ENCODE data around the gene GDF7. TPM values are rescaled to one million over a fixed set of nuclear protein-coding genes. Genes with fewer than 3 reads are reported as not detected.
A peak's percentile ranks its signal among the peaks of the same experiment; 100 is the strongest.

The GDF7 gene
- total and polyA plus RNA-seq, 12 donors = 0.10 to 1.2 (median 0.58) TPM

DNA sequence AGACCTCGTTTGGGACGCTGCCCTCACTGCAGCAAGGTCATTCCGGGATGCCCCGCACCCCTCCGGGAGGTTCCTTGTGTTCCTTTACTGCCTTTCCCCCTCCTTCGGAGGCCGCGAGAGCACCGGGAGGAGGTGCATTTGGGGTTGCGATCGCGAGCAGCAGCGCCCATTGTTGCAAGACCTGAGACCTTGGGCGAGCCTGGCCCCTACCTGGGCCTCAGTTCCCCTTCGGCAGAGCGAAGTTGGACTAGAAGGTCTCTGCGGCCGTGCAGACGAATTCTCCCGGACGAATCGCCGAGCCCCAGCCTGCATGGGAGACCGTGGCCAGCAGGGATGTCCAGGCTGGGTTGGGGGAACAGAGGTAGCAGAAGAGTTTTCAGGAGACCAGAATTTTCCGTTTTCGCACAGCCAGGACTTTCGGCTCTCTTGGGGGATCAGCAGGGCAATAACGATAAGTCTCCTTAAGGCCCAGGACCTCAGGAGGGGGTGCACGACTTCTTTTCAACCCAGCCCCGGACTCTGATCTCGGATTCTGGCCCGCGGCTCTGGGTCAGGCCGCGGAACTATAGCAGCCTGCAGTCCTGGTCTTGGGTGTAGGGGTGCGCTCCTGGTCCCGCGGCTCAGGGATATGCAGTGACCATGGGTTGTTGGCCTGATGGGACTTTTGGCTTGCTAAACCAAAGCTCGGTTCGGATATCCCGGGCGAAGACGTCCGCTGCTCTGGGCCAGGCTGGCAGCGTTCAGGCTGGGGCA, 2.8 kb downstream of the GDF7 start:
- peak overlapping the region in 1 of 10 donors; percentile 22 for H3K4me3 ChIP-seq
- H3K27ac ChIP-seq = no peak overlapping the region
- DNase-seq (no peak), ATAC-seq (no peak)
- TF ChIP-seq CTCF (IDR thresholded peaks at IDR 0.05) = no peak
- peaks cover 37 to 98% (median 94%) of the 10 kb centered on the region in 7 donors for H3K27me3 ChIP-seq
- H3K9me3 ChIP-seq = no peaks in the 10 kb centered on the region
- 34 to 37% methylated on average over 45 of the region's 45 CpGs for WGBS, 2 donors
- peaks cover 0 to 48% (median 23%) of the 10 kb centered on the region in 9 donors for H3K4me1 ChIP-seq
- intact Hi-C loops (cut with DNase I) = loop anchor here in 3 of 10 donors (10.0 kb wide), 2 partner anchors 155 to 445 kb away; partner anchors contain the start of gene LDAH (in 1 of the 3)
- no peaks in the 10 kb centered on the region for H3K36me3 ChIP-seq

GRCh38 chr2:20670315-20671035, 3.5 kb downstream of the GDF7 start:
- peaks cover 32 to 93% (median 86%) of the 10 kb centered on the region in 7 donors for H3K27me3 ChIP-seq
- intact Hi-C loops (cut with DNase I) = no loop called here
- H3K27ac ChIP-seq = no peak overlapping the region
- WGBS, 2 donors = 15 to 23% methylated on average over 82 to 83 of the region's 83 CpGs
- H3K36me3 ChIP-seq = no peaks in the 10 kb centered on the region
- TF ChIP-seq CTCF (IDR thresholded peaks at IDR 0.05) = no peak
- peak overlapping the region in 1 of 10 donors; percentile 12 for H3K4me3 ChIP-seq
- peaks cover 0 to 49% (median 29%) of the 10 kb centered on the region in 9 donors for H3K4me1 ChIP-seq
- no peak for ATAC-seq
- no peaks in the 10 kb centered on the region for H3K9me3 ChIP-seq
- DNase-seq = no peak

DNA sequence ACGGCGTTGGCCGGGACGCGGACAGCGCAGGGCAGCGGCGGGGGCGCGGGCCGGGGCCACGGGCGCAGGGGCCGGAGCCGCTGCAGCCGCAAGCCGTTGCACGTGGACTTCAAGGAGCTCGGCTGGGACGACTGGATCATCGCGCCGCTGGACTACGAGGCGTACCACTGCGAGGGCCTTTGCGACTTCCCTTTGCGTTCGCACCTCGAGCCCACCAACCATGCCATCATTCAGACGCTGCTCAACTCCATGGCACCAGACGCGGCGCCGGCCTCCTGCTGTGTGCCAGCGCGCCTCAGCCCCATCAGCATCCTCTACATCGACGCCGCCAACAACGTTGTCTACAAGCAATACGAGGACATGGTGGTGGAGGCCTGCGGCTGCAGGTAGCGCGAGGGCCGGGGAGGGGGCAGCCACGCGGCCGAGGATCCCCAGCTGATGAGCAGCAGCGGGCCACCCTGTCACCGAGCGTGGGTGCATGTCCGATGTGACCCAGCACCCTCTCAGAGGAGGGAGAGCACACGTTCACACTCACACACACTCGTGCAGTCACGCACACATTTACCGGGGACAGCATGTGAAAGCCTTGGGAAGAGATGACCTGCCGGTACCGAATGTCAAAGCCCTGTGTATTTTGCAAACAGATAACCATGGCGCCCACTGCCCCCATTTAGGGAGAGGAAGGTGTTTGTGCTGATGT, 4.2 kb downstream of the GDF7 start:
- Histone ChIP-seq H3K27ac (no peak overlapping the region), H3K27me3 (peaks cover 25 to 86% (median 79%) of the 10 kb centered on the region in 7 donors), H3K4me1 (peaks cover 0 to 49% (median 29%) of the 10 kb centered on the region in 9 donors)

More for the DNA sequence above, 4.2 kb downstream of the GDF7 start:
- Histone ChIP-seq H3K4me3 (no peak overlapping the region), H3K9me3 (no peaks in the 10 kb centered on the region), H3K36me3 (no peaks in the 10 kb centered on the region)
- WGBS, 2 donors = 22 to 29% methylated on average over 60 of the region's 60 CpGs
- TF ChIP-seq CTCF (IDR thresholded peaks at IDR 0.05) = no peak
- ATAC-seq (no peak), DNase-seq (no peak)
- intact Hi-C loops (cut with DNase I) = no loop called here
